GF-D8 (cell line): Measurements from ENCODE around the gene TMEM95.
"Not testable (repeated sequence)": the region's sequence is repeated elsewhere in the genome, so short reads cannot be mapped to it uniquely, and the experiment has no call there.

Source experiments
- DNase-seq: peaks from one replicate; lab custom pipeline; 2025; lab: John Stamatoyannopoulos, UW

Gene TMEM95

DNA sequence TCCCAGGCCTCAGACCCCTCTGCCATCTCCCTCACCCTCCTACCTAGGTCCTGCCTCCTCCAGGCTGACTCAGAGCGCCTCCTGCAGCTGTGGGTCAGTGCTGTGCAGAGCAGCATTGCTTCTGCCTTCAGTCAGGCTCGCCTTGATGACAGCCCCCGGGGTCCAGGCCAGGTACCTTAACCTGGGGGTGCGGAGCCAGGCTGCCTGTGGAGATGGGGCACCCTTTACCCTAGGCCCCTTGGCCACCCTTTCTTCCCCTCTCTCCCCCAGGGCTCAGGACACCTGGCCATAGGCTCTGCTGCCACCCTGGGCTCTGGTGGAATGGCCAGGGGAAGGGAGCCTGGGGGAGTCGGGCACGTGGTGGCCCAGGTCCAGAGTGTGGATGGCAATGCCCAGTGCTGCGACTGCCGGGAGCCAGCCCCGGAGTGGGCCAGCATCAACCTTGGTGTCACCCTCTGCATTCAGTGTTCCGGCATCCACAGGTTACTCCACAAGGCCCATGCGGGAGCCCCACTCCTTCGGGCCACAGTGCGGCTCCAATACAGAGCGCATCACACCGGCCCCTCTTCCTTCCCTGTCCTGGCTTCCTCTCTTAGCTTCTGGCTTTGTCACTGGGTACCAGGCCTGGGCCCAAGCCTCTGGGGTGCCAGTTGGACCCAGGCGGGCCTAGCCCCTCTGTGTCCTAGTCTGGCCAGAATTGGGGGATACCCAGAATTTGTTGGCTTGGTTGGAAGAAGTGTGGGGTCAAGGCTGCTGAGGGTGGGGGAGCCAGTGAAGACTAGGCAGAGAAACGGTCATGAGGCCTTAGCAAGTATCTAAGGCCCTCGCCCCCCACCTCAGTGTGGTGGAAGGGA is 8.0 kb upstream of the TMEM95 start:
- DNase-seq = no peak

DNA sequence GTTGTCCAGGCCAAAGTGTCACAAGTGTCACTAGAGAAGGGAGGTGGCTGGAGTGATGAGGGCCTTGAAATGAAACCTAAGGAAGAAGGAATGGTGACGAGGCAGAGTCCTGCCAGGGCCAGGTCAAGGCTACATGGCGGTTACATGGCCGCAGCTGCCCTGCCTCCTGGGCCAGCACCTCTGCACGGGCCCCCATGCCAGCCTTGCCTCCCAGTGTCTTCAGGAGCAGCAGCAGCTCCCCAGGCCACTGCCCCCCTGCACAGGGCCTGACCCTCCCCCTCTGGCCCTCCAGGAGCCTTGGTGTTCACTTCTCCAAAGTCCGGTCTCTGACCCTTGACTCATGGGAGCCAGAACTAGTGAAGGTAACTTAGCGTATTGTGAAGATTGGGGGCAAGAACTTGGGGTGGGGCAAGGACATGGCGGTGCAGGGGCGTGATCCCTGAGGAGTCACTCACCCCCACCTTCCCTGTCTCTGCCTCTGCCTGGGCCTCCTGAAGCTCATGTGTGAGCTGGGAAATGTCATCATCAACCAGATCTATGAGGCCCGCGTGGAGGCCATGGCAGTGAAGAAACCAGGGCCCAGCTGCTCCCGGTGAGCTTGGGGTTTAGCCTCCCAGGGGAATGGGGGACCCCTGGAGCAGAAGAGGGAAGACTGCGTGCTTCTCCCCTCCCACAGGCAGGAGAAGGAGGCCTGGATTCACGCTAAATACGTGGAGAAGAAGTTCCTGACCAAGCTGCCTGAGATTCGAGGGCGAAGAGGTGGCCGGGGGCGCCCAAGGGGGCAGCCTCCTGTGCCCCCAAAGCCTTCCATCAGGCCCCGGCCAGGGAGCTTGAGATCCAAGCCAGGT is 7.1 kb upstream of the TMEM95 start:
- no peak for DNase-seq

DNA sequence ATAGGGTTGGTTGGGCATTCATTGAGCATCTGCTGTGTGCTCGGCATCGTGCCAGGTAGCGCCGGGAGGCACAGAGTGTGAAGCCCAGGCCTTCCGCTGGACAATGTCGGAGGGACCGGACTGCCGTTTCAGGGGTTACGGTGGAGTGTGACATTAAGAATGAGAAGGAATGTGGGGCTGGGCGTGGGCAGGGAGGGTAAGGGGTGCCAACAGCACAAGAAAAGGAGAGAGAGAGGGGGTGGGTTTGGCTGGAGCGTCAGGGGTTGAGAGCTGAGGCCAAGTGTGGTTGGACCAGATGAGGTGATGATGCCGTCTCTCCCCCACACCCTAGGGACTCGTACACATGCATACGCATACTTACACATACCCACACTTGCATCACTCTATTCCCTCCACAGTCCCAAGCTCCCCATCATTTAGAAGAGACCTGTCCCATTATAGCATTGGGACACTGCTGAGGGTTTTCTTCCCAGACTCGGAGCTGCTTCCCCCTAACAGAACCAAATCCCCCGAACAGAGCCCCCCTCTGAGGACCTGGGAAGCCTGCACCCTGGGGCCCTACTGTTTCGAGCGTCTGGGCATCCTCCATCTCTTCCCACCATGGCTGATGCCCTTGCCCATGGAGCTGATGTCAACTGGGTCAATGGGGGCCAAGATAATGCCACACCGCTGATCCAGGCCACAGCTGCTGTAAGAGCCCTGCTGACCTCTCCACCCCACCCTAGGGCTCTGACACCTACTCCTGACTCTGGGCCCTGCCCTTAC is 6.3 kb upstream of the TMEM95 start:
- no peak for DNase-seq

DNA sequence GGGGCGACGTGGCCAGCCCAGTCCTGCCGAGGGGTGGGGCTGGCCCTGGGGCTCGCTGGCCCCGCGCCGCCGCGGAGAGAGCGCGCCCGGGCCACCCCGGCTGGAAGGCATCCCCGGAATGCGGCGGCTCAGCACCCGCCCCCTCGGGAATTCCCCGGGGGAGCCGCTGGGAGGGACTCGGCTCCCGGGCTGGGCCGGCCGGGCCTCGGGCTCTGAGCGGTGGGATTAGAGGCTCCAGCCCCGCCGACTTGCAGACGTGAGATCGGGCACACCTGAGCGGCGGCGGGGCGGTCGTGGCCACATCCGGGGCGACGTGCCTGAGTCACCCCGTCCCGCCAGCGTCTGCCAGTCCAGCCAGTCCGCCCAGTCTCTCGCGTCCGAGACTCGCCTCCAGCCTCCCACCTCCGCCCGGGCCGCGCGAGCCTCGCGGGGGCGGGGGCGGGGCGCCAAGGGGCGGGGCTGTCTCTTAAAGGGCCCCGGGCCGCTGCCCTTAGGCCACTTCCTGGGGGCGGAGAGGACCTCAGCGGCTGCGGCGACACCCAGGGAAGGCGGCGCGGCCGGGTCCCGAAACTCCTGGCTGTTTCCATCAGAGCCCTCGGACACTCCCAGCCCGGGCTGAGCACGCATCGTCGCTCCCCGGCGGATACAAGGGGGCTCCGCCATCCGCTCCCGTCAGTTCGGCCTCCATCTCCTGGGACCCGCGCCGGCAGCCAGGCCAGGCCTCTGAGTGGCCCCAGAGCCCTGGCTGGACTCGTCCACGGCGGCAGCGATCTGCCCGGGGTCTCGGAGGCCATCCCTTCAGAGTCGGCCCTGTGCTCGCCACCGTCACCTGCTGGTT is 3.1 kb upstream of the TMEM95 start, which contains the start of gene KCTD11:
KCTD11 (plus strand) TSS at position 498 of the 838 bp plus-strand sequence.
- DNase-seq = no peak

DNA sequence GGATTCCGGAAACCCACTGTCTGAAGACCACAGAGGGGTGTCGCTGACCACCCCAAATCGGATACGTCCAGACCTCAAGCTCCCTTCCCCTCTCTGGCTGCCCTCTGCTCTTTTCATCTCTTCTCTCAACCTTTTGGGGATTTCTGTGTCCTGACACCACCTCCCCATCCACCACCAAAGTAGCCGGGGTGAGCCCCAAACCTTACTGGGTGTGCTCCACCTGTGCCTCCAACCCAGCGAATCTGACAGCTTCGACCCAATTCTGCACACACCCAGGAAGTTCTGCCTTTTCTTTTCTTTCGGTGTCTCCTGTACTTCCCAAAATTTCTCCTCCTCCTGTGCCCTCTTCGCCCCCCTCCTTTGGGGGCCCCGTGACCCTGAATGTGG is 2.5 kb upstream of the TMEM95 start:
- DNase-seq = no peak

DNA sequence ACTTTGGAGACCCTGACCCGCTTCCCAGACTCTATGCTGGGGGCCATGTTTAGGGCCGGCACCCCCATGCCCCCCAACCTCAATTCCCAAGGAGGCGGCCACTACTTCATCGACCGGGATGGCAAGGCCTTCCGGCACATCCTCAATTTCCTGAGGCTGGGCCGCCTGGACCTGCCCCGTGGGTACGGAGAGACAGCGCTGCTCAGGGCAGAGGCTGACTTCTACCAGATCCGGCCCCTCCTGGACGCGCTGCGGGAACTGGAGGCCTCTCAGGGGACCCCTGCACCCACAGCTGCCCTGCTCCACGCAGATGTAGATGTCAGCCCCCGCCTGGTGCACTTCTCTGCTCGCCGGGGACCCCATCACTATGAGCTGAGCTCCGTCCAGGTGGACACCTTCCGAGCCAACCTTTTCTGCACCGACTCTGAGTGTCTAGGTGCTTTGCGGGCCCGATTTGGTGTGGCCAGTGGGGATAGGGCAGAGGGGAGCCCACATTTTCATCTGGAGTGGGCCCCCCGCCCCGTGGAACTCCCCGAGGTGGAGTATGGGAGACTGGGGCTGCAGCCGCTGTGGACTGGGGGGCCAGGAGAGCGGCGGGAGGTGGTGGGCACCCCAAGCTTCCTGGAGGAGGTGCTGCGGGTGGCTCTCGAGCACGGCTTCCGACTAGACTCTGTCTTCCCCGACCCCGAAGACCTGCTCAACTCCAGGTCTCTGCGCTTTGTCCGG is 1.9 kb upstream of the TMEM95 start:
- DNase-seq = no peak

DNA sequence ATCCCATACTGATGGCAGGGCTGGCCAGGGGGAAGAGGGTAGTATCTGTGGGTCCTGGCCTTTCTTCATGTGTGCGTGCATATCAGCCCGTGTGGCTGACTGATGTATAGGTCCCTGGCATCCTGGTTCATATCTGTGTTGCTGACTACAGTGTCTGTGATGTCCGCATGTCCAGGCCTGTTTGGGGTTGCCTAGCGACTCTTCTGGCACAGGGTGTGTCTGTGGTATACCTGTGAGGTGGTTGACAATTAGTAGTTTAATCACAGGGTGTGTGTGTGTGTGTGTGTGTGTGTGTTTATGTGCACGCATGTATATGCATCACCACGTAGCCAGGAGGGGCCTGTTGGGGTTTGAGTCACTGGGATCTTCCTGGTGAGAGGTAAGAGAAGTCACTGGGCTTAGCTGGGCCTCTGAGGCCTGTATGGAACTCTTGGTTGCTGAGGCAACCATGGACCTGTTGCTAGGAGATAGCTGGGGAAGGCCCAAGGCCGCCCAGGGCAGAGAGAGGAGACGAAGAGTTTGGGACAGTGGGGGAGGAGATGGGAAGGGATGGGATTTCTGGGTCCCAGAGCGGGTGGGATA is 603 bp upstream of the TMEM95 start:
- DNase-seq = no peak

DNA sequence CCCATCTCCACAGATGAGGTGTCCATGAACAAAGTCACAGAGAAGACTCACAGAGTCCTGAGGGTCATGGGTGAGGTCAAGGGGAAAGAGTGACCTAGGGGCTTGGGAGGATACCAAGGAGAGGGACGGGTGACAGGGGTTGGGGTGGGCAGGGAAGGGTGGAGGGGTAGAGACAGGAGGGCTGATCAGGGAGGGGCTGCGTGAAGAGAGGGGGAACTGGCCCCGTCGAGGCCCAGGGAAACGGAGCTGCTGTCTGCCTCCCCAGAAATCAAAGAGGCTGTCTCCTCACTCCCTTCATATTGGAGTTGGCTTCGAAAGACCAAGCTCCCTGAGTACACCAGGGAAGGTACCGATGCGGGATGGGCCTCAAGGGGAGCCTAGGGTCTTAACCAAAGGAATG is 617 bp downstream of the TMEM95 start:
- no peak for DNase-seq

DNA sequence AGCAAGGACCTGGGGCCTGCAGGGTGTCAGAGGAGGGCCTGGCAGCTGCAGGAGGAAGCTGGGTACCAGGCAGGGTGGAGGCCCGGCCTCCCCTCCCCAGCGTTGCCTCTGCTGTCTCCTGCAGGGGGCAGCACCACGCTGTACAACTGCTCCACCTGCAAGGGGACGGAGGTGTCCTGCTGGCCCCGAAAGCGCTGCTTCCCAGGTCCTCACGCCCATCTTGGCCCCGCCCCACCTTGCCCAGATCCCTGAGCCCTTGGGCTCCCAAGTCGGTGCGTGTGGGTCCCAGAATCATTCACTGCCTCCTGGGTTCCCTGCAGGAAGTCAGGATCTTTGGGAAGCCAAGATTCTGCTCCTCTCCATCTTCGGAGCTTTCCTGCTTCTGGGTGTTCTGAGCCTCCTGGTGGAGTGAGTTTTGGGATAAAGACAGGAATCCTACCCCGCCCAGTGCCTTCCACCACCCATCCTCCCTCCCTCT is 1.2 kb downstream of the TMEM95 start:
- DNase-seq = no peak

DNA sequence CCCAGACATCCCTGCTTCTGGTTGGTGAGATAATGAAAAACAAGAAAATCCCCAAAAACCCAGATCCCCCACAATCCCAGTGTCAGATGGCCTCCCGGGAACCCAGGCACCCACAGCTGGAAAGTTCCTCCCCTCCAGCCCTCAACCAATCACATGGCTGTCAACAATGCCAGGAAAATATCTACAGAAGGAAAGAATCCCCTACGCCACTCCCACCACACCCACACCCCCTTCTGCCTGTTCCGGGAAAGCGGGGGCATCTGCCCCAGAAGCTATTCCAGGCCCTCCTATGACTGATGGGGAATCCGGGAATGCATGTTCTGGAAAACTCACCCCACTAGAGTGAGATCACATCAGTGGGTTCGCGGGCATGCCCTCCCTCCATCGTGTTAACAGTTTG is 1.8 kb downstream of the TMEM95 start:
- no peak for DNase-seq

DNA sequence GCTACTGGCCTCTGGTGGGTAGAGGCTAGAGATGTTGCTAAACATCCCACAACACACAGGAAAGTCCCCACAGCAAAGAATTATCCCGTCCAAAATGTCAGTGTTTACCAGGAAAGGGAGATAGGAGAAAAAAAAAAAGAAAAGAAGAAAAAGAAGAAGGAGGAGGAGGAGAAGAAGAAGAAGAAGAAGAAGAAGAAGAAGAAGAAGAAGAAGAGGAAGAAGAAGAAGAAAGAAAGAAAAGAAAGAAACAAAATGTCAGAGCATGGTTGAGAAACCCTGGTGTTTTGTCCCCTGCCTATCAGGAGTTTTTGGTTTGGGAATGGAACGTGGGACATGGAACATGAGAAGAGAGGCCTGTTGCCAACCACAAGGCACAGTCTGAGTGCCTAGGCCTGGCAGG is 2.4 kb downstream of the TMEM95 start:
- no peak for DNase-seq

DNA sequence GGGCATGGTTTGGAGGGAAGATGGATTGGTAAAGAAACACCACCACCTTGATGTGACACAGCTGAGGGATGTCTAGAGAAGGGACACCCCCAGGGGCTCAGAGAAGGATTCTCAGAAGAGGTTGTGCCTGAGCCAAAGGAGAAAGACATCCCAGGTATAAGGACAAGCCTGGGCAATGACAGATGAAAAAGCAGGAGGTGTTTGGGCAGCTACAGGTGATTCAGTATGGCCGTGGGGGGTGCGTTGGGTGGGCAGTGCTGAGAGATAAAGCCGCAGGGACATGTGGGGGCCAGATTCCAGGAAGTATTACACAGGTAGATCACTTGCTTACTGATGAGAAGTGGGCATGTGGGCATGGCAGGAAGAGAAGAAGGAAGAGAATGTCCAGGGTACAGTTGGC is 7.0 kb downstream of the TMEM95 start:
- no peak for DNase-seq

DNA sequence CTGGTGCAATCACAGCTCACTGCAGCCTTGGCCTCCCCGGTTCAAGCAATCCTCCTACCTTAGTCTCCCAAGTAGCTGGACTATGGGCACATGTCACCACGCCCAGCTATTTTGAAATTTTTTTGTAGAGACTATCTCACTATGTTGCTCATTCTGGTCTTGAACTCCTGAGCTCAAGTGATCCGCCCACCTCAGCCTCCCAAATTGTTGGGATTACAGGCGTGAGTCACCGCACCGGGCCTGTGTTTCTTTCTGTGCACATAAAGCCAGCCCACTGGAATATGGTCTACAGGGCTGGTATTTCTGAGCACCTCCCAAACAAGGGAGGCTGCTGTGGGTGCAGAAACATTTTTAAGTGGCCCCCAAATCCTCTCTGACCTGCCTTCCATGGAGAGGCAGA is 8.4 kb downstream of the TMEM95 start:
- no peak for DNase-seq

DNA sequence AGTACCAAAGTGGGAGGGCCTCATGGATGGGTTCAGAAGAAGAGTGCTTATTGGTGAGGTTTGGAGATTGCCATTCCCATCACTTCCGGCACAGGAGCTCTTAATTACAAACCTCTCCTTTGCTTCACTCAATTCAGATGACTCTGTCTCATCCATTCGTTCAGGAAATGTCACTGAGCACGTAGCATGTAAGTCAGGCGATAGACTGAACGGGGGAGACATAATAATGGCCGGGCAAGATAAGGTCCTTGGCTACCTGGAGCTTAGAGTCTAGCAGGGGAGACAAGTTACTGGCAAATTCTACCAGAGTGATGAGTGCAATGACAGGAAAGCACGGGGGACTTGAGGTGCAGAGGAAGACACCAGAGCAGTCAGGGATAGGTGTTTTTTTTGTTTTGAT is 11.0 kb downstream of the TMEM95 start:
- not testable (repeated sequence) for DNase-seq

DNA sequence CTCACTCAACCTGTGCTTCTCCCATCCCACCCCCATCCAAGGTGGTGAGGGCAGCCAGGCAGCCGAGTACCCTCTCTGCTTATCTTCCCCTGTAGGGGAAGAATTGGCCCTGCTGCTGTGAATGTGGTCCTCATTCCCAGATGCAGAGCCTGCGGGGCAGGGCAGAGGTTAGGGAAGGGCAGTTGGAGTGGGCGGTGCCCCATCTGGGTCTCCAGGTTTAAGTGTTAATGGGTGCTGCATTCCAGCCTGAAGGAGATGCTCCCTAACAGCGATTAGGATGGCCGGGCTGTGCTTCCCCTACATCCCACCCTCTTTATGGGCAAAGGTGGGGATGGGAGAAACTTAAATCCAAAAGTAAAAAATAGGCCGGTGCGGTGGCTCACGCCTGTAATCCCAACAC is 12.1 kb downstream of the TMEM95 start:
- DNase-seq = no peak

DNA sequence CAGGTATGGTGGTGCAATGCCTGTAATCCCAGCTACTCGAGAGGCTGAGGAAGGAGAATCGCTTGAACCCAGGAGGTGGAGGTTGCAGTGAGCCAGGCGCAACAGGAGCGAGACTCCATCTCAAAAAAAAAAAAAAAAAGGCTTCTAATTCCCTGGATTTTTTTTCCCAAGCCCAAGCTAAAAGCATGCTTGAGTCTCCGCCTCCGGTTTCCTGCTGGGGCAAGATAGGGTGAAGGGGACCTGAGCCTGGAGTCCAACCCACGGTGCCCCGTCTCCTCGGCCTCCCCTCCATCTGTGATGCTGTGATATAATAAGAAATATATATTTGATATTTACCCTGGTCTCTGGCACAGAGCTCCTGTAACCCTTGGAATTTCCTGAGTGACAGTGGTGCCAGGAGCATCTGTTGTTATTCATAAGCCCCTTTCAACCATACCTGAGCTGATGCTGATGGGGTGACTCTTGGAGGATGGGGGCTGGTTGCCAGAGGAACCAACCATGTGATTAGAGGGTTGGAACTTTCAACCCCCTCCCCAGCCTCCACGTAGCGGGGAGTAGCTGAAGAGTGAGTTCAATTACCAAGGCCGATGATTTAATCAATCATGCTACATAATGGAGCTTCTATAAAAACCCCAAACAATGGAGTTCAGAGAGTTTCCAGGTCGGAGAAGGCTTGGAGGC is 13.1 kb downstream of the TMEM95 start:
- no peak for DNase-seq

DNA sequence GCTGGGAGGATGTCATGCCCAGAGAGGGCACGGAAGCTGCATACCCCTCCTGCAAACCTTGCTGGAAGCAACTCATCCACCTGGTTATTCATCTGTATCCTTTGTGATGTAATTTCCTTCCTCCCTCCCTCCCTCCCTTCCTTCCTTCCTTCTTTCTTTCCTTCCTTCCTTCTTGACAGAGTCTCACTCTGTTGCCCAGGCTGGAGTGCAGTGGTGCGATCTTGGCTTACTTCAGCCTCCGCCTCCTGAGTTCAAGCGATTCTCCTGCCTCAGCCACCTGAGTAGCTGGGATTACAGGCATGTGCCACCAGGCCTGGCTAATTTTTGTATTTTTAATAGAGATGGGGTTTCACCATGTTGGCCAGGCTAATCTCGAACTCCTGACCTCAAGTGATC is 13.6 kb downstream of the TMEM95 start:
- not testable (repeated sequence) for DNase-seq

DNA sequence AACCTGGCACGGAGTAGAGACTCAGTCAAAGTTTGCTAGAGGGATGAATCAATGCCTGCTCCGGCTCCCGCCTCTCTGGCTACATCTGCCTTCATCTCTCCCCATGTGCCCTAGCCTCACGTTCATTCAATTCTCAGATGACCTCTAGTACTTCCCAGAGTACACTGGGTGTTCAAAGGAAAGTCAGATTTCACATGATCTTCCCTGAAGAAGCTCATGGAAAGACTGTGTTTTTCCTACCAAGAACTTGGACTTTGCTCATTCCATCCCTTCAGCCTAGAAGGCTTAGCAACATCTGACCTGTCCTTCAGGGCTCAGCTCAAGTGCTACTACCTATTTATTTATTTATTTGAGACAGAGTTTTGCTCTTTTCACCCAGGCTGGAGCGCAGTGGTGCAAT is 14.9 kb downstream of the TMEM95 start:
- no peak for DNase-seq

DNA sequence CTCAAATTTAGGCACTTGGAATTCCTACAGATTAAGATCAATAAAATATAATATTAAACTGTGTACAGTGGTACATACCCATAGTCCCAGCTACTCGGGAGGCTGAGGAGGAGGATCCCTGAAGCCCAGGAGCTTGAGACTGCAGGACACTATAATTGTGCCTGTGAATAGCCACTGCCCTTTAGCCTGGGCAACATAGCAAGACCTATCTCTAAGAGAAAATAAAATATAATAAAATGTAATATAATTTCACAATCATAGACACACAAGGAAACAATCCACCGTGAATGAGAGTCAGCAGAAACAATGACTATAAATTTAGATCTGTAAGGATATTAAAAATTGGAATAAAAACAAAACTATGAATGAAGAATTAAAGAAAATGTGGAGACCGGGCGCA is 15.9 kb downstream of the TMEM95 start:
- DNase-seq = no peak

DNA sequence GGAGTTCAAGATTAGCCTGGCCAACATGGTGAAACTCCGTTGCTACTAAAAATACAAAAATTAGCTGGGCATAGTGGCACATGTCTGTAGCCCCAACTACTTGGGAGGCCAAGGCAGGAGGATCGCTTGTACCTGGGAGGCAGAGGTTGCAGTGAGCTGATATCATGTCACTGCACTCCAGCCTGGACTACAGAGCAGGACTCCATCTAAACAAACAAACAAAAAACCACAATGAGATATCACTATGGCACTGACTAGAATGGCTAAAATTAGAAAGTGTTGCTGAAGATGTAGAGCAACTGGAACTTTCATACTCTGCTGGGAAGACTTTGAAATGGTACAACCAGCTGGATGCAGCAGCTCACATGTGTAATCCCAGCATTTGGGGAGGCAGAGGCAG is 19.4 kb downstream of the TMEM95 start:
- no peak for DNase-seq
